Pulmonary artery endothelial cell (primary cell): ENCODE results near the gene ARSB. TPM values are rescaled to one million over a fixed set of nuclear protein-coding genes. Genes with fewer than 3 reads are reported as not detected.
A peak's percentile ranks its signal among the peaks of the same experiment; 100 is the strongest.

Experiments used
- DNase-seq: peaks from one replicate; pipeline ENCODE4 v3.0.0-alpha.2; 2011; ENCODE audit warnings: low read depth, low spot score
- total RNA-seq: library from RNA; depleted of rRNA; stranded (reverse); fragments of >200 nt; gene quantifications from 2 replicates; pipeline ENCODE4 v1.2.3, GENCODE V29; 2014

The ARSB gene
- 10.4 and 15.3 TPM in 2 replicates for total RNA-seq

DNA sequence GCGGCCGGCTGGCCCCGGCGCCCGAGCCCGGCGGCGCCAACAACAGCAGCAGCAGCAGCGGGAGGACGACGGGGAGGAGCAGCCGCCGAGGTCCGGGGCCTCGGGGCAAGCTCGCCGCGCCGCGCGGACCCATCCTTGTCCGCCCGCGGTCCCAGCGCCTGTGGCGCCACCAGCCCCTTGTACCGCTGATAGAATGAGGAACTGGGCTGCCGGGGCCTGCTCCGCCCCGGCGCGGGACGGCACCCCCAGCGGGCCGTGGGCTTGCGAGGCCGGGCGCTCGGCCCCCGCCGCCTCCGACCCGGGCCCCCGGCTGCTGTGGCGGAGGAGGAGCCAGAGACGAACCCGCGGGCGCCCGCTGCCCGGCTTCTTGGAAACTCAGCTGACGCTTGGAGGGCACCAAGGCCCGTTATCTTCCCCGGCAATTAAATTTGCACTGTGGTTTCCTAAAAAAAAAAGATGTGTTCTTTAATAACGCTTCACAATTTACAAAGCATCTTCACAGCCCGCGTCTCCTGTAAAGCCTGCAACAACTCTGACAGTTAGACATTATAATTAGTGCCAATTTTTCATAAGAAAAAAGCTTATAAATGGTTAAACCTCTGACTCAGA, at the start of gene ARSB:
TSS of gene ARSB (minus strand) at position 195 of the 609 bp plus-strand sequence. CDS start at position 133, 62 bp downstream.
- DNase-seq = no peak

DNA sequence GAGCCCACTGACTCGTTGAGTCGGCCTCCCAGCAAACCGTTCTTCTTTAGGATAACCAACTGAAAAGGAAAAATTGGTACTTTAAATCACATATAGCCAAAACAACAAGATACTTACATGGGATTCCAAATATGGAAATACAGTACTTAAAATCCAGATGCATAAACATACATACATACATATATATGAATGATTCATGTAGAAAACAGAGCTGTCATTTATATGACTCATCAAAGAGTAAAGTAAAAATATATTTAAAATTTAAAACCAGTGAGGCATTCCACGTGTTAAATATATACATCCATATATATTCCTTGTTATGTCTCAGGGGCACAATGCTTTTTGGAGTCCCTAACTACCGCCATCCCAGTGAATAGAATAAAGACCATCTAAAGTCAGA, 47.7 kb upstream of the ARSB start:
- no peak for DNase-seq

DNA sequence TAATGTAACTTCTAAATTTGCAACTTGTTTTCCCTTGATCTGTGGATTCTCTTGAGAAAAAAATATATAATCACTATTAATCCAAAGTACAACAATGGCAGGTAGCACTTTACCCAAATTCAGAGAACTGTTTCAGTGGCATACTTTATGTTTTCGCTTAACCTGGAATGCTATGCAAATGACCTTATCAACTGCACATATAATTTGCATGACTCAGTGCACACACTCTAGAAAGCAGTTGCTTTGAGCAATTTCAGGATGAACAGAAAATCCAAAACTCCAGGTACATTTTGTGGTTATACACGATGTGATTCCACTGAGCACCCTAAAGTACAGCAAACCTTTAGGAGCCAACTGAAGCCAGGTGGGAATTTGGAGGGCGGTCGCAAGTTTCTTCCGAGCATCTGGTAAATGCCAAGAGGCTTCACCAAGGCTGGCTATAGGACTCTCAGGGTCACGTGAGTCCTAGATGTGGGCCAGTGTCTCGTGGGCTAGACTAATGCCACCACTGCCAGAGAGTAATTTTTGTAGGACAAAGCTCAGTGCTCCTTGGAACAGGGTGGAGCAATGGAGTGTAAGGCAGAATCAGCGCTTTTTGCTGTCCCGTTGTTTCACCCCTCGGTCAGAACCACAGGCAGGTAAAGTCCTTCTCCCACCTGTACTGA, 47.1 kb upstream of the ARSB start:
- DNase-seq = no peak

DNA sequence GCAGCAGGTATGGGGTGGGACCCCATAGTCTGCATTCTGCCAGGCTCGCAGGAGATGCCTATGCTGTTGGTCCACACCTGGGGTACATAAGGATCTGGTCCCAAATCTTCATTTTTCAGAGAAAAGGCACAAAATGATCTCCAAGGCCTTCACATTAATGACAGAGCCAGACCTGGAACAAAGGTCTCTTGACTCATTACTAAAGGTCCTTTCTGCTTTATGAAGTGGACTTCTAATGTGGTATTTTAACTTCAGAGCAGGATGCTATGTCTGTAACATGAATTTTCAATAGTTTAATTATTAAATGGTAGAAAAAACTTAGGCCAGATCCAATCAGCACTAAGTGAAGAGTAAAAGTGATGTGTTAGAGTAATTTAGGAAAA, 46.4 kb upstream of the ARSB start:
- DNase-seq = no peak

DNA sequence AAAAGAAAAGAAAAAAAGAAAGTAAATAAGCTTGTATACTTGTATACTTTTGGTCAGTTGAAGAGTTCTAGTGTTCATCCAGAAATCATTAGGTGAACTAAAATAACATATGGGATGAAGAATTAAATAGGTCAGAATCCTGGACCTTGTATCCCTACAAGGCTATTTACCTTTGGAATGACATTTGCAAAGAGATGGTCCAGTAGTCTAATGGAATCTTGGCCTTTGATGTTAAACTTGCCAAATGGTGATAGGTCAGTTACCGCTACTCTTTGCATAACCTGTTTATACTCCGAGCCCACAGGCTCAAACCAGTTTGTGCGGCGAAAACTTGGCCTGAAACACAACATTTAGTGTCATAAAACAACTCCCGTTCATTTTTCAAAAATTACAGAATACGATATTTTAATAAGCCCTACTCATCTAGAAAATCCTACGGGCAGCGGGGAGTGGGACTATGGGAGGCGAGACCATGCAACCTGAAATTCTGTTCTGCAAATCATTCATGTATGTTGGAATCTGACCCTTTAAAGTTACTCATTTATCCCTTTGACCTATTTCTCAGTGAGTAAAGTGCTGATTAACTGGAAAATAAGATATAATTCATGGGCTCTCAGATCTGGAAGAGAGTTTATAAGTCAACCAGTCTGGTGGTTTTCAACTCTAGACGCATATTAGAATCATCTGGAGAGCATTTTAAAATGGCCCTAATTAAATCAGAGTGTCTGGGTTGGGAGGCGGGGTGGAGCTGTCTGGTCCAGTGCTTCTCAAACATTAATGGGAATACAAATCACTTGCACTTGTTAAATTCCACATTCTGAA, 45.8 kb upstream of the ARSB start:
- no peak for DNase-seq

DNA sequence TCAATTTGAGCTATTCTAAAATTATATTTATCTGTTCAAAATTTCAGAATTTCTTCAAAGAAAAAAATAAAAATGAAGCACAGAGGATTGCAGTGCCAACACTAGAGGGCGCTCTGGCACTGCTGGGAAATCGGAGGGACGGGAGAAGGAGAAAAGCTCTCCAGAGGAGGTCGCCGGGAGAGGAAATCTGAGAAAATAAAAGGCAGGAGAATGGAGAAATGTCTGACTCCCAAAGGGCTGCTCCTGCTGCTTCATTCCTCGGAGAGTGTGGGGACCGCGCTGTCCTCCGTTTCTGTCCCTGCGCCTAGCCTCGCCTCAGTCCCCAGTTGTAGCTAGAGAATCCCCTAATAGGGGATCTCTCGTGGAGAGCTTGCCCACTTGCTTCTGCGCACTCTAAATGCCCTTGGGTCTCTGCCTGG, 40.0 kb upstream of the ARSB start:
- DNase-seq = peak; percentile 10

DNA sequence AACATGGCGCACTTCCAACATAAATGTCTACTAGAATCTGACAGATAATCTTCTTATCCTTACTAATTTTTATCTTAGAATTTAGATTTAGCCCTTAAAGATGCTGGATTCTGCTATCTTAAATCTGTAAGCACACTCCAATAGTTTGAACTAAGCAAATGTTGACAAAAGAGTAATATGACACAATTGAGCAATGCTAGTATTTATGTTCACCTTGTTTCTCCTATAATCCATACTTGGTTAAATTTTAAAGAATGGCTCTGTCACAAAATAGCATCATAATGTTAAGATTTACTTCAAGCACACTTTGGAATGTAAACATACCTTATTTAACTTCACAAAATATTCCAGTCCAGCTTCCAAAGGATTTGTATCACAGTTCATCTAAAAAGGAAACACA, 38.8 kb upstream of the ARSB start:
- no peak for DNase-seq

DNA sequence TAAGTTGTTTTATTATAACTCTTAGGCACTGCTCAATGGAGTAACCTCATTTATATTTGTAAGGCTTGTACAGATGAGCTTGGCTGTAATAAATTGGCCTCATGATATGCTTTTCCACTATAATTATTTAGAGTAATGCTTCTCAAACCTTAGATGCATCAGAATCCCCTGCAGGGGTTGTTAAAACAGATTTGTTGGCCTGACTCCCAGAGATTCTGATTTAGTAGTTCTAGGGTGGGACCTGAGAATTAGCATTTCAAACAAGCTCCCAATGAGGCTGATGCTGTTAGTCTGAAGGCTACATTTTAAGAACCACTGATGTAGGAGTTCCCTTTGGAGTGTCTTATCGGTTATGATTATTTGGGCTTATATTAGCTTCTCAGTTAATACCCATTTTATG, 38.2 kb upstream of the ARSB start:
- no peak for DNase-seq

DNA sequence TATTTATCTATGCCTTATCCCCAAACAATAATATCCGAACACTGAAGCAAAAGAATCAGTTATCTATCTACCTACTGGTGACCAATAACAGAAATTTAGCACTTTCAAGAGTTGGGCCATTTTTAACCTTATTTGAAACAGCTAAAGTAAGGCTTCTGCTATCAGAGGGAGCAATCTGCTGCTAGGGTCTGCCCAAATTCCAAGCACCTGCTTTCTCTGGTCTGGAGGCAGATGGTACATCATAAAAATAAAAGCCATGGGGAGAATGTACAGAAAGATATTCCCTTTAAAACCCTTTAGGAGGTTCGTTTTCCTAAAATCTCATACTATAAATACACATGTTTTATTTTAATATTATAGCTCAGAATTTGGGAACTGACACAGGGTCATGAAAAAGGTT, 37.7 kb upstream of the ARSB start:
- DNase-seq = no peak

DNA sequence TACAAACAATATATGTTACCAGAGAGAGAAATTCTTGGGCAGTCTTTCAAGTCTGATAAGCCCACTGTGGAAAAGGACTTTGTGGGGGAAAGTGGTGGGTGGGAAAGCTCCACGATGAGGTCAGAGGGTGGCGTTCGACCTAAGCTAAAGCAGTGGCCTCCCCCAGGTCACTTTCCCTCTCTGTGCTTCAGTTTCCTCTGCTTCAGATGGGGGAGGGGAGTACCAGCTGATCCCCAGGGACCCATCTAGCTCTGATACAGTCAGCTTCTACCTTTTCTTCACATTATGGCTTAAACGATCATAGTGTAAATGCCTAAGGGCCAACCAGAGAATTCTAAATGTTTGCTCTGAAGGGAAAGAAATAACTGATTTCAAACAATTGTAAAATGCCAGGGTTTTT, 36.6 kb upstream of the ARSB start:
- no peak for DNase-seq

DNA sequence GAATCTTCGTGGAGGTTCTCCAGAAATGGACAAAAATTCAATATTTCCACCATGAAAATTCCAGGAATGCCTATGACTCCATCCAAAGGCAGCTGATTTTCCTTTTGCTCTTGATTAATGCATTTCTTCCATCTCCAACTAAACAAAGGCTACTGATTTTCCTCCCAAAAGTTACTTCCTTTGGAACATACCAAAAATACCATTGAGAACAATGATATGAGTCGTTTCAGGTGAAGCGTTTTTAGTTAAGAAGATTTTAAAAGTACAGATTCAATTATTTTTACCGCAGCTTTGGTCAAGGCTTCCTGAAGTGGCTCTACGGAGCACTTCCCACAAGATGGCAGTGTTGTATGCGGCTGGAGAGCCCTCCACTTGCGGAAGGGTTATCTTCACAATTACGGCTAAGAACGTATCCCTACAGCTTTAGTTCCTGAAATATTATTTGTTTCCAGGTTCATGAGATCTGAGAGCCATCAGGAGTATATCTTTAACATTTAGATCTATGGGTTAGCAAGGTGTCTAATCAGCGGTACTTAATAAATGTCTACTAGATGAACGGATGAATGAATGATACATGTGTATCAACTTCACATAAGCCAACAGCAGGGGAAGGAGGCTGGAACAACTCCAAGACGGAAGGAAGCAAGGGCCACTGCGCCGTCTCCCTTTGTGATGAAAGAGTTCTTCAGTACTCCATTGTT, 35.9 kb upstream of the ARSB start:
- peak; percentile 32 for DNase-seq

DNA sequence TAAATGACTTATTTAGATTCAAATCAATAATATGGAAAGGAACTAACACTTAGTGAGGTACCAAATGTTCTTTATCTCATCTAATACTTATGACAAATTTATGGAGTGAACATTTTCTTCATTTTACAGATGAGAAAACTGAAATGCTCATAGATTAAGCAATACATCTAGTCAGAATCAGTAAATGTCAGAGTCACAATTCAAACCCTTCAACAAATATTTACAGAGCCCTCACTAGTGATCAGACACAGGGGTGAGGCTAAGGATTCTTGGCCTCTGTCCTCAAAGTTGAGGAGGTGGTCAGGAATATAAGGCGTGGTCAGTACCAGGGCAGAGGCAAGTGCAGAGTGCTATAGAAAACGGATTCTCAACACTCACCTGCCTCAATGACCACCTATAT, 29.5 kb upstream of the ARSB start:
- DNase-seq = no peak

DNA sequence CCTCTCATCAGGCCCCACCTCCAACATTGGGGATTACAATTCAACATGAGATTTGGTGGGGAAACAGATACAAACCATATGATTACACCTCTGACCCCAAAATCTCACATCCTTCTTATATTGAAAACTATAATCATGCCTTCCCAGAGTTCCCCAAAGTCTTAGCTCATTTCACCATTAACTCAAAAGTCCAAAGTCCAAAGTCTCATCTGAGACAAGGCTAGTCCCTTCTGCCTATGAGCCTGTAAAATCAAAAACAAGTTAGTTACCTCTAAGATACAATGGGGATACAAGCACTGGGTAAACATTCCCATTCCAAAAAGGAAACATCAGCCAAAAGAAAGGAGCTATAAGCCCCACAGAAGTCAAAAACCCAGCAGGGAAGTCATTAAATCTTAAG, 26.8 kb upstream of the ARSB start:
- DNase-seq = no peak

DNA sequence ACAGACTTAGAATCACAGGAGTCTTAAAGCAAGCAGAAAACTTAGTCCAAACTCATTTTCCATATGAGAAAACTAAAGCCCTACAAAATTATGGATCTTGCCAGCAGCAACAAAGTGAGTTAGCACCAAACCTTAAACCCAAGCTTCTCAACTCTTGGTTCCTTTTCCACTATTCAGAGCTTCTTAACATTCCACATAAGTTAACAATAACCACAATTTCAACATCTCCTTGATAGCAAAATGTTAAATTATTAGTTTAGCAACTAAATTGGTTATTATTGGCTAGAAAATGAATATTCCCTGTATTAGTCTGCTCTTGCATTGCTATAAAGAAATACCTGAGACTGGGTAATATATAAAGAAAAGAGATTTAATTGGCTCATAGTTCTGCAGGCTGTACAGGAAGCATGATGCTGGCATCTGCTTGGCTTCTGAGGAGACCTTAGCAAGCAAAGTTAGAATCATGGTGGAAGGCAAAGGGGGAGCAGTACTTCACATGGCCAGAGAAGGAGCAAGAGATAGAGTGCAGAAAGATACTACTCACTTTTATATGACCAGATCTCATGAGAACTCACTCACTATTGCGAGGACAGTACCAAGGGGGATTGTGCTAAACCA, 26.2 kb upstream of the ARSB start:
- no peak for DNase-seq

DNA sequence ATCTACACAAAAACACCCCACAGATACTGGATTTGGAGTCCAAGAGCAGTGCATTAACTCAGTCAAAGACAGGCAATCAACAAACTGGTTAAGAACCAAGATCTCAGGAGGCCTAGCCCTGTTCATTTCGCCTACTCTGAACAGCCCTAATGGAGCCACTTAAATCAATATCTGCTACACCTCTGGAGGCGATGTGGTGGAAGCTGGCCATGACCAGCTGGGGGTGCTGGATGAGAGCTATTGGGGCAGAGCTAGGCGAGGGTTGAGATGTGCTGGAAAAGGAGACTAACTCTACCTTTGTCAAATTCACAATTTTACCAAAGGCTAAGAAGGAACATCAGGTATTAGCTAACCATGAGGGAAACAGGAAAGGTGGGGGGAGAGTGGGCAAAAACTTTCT, 23.3 kb upstream of the ARSB start:
- no peak for DNase-seq

DNA sequence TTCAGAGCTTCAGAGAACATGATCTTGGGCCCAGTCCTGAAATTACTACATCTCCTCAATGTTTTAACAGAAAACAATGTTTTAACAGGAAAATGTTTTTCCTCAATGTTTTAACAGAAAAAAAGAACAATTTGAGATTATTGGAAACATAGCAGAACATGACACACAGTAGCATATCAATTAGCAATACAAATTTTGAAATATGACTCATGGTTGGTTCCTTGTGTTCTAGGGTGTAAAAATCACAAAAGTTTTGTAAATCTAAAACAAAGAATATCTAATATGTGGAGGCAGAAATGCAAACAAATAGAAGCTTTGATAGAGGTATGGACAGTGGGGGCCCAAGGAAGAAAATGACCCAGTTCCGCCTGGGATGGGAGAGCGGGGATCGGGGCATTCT, 22.8 kb upstream of the ARSB start:
- DNase-seq = no peak

DNA sequence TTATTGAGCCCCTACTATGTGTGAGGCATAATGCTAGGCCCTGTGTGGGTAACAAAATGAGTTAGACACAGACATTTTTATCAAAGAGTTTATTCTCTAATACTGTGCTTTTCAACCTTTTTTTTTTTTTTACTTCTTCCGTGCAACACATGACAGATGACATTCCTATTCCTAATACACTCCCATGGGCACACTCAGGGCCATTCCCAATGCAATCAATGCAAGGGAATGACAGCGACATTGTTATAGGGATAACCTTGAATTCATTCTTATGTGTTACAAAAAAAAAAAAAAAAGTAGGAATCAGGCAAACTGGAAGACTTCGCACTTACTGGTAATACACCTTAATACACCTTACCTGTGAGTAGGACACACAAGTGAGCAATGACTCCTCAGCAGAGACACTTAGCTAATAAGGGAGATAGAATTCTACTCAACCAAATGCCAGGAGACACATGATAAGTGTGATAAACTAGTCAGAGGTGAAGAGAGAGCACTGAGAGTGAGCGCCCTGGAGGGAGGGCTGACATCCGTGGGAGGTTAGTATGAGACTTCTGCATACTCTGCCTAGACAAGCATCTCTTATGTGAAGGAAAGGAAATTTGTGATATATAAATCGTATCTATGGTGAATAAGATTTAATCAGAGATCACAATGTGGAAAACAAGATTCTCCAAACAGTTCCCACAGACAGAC, 21.0 kb upstream of the ARSB start:
- DNase-seq = no peak

DNA sequence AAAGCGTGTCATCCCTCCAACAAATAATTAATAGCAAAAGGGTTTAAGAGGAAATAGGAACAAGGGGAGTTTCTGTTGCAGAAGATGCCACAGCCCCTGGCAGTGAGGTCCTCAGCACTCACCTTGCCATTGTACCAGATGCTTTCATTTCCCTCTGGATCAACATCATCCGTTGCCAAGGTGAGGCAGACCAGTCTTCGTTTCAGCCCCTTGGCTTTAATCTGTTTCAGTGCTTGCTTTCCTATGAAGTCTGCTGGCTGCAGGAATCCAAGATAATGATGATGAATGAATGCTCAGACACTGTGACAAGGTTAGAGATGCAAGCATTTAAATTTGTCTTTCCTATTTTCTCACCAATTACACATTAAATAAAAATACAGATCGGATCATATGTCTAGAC, 20.0 kb upstream of the ARSB start:
- DNase-seq = no peak

DNA sequence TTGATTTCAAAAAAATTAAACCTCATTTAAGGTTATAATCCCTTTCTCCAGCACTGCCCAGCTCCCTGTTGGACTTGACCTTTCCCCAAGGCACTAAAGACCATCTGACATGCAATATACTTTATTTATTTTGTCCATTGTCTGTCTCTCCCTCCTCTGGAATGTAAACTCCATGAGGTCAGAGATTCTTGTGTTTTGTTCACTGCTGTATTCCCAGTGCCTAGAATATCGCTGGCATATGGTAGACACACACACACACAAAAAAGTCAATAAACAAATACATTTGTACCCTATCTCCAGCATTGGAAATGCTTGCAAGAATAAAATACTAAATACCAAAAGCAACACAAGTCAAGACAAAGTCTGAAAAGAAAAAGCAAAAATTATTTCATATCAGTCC, 17.3 kb upstream of the ARSB start:
- no peak for DNase-seq

DNA sequence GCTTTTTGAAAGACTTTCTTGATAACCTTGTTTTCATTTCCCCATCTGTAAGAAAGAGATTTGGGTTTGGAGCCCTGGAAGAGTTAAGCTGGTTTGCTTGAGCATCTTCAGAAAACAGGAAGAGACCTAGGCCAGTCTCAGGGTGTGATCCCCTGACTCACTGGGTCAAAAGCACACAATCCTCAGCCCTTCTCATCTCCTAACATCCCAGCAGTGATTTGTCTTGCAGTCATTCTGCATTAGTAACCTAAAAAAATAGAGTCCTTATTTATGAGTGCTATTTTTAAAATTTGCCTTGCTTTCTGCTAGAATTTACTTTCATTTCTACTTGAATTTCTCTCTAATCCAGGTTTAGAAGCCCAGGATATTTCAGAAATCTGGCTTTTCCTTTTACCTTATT, 16.4 kb upstream of the ARSB start:
- no peak for DNase-seq

DNA sequence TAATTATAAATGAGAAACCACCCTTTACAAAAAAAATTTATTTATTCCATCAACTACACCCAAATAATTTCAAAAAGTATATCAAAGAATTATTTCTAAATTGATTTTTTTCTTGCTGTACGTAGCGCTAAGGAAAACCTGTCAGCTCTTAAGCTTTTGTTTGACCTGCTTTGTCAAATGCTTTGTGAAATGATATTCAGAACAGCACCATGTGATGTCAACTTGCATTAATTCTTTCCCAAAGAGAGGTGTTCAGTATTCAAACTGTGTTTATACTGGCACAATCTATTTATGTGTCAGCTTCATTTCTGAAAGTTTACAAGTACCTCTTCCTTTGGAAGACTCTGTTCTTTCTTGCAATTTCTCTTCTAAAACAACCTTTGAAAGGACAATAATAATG, 12.0 kb upstream of the ARSB start:
- DNase-seq = no peak
